ENCODE results near the gene AGL.

The AGL gene

DNA sequence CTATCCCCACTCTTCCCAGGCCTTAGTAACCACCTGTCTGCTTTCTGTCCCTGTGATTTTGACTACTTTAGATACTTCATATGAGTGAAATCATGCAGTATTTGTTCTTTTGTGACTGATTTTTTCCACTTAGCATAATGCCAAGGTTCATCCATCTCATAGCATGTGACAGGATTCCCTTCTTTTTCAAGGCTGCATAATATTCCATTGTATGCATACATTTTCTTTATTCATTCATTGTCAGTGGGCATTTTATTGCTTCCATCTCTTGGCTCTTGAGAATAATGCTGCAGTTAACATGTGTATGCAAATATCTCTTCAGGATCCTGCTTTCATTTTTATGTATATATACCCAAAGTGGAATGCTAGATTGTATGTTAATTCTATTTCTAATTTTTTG, 56.4 kb downstream of the AGL start:
- H3K36me3 ChIP-seq: peaks cover 0 to 21% (median 0%) of the 10 kb centered on the region in 11 experiments; a peak in 5 of 22 replicates
- H3K27me3 ChIP-seq: no peaks in the 10 kb centered on the region
- peaks cover 0 to 22% (median 8%) of the 10 kb centered on the region in 11 experiments; a peak in 11 of 22 replicates for H3K9me3 ChIP-seq (replicated peaks in 1 of 11)
- no peak overlapping the region for H3K9ac ChIP-seq
- no peak overlapping the region for H3K27ac ChIP-seq
- no peak for TF ChIP-seq Cebpa-rat (IDR thresholded peaks at IDR 0.05)
- H3K4me2 ChIP-seq: no peak overlapping the region
- H3K4me3 ChIP-seq: no peak overlapping the region
- no peaks in the 10 kb centered on the region for H4K20me1 ChIP-seq
- no peaks in the 10 kb centered on the region for H3K4me1 ChIP-seq

DNA sequence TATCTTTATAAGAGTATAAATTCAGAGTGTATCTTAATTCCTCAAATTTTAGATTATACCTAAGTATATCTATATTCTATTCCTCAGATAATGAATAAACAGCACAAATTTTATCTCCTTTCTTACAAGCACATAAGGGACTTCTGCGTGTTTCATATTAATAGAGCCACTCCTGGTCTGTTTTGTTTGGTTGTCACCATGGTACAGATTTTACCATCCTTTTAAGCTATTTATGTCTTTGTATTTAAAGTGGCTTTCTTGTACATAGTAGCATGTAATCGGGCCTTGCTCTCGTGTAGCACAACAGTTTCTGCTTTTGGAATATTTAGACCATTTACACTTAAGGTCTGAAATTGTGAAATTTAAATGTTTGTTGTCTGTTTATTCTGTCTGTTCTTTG, 67.1 kb downstream of the AGL start:
- Histone ChIP-seq H3K4me2 (no peak overlapping the region), H4K20me1 (no peaks in the 10 kb centered on the region), H3K27me3 (no peaks in the 10 kb centered on the region), H3K4me3 (no peak overlapping the region), H3K9ac (no peak overlapping the region), H3K9me3 (replicated peaks in 1 of 11) (no peaks in the 10 kb centered on the region), H3K4me1 (peaks cover 0 to 7% (median 2%) of the 10 kb centered on the region in 10 experiments; a peak in 9 of 20 replicates), H3K36me3 (peaks cover 0 to 17% (median 0%) of the 10 kb centered on the region in 11 experiments; a peak in 9 of 22 replicates), H3K27ac (no peak overlapping the region)
- no peak for TF ChIP-seq Cebpa-rat (IDR thresholded peaks at IDR 0.05)

DNA sequence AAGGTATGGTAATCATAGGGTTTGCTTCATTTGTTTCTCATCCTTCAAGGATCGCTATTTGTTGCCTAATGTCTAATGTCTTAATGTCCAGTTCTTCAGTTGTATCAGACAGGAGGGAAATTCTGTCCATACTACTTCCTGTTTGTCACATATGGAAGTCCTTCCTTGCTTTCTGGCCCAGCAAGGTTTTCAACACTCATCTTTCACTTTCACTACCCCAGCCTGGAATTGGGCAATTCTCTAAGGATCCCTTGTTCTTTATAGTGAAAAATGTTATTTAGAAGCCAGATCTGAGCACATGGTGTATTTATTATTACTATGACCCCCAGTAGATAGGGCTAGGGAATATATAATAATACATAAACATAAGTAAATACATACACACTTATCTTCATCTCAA, 69.1 kb downstream of the AGL start:
- peaks cover 0 to 6% (median 0%) of the 10 kb centered on the region in 11 experiments; a peak in 7 of 22 replicates for H3K36me3 ChIP-seq
- no peaks in the 10 kb centered on the region for H3K9me3 ChIP-seq (replicated peaks in 1 of 11)
- TF ChIP-seq Cebpa-rat (IDR thresholded peaks at IDR 0.05): no peak
- no peaks in the 10 kb centered on the region for H4K20me1 ChIP-seq
- peaks cover 0 to 7% (median 2%) of the 10 kb centered on the region in 10 experiments; a peak in 9 of 20 replicates for H3K4me1 ChIP-seq
- peak overlapping the region in 3 of 11 experiments; percentile 3 to 28 (median 10); a peak in 3 of 22 replicates for H3K4me2 ChIP-seq
- H3K27me3 ChIP-seq: no peaks in the 10 kb centered on the region
- no peak overlapping the region for H3K9ac ChIP-seq
- no peak overlapping the region for H3K4me3 ChIP-seq
- peak overlapping the region in 2 of 11 experiments; percentile 5 to 13; a peak in 2 of 22 replicates for H3K27ac ChIP-seq

DNA sequence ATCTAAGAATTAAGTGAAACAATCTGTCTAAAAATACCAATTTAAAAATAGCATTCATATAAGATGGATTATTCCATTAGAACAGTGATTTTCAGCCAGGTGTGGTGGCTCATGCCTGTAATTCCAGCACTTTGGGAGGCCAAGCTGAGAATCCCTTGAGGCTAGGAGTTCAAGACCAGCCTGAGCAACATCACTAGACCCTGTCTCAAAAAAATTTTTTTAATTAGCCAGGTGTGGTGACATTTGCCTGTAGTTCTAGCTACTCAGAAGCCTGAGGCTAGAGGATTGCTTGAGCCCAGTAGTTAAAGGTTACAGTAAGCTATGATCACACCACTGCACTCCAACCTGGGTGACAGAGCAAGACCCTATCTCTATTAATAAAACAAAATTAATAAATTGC, 84.6 kb downstream of the AGL start:
- H4K20me1 ChIP-seq: no peaks in the 10 kb centered on the region
- H3K4me3 ChIP-seq: no peak overlapping the region
- no peak overlapping the region for H3K27ac ChIP-seq
- TF ChIP-seq Cebpa-rat (IDR thresholded peaks at IDR 0.05): no peak
- no peak overlapping the region for H3K4me2 ChIP-seq
- H3K36me3 ChIP-seq: no peaks in the 10 kb centered on the region
- no peaks in the 10 kb centered on the region for H3K4me1 ChIP-seq
- H3K9ac ChIP-seq: no peak overlapping the region
- no peaks in the 10 kb centered on the region for H3K27me3 ChIP-seq
- H3K9me3 ChIP-seq (replicated peaks in 1 of 11): peaks cover 8 to 14% (median 12%) of the 10 kb centered on the region in 11 experiments; a peak in 21 of 22 replicates

DNA sequence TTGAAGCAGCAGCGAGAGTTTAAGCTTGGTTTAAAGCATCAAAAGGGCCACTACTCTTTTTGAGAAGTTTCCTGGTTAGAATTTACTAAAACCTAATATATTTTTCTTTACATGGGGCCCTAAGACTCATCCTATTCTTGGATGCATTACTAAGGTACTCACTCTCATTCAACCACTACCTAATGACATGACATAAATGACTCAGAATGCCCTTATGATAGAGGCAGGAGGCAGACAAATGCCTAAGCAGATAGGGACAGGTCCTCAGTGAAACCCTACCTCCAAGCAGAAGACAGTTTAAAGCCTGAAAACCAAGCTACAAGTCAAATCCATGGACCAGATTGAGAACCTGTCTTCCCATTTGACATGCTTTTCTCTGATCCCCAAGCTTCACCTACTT, 85.4 kb downstream of the AGL start:
- Histone ChIP-seq H3K4me1 (no peaks in the 10 kb centered on the region), H3K9ac (no peak overlapping the region), H3K4me3 (no peak overlapping the region), H3K4me2 (no peak overlapping the region), H3K27ac (no peak overlapping the region), H3K36me3 (no peaks in the 10 kb centered on the region), H4K20me1 (no peaks in the 10 kb centered on the region), H3K27me3 (no peaks in the 10 kb centered on the region), H3K9me3 (replicated peaks in 1 of 11) (peaks cover 8 to 14% (median 12%) of the 10 kb centered on the region in 11 experiments; a peak in 21 of 22 replicates)
- TF ChIP-seq Cebpa-rat (IDR thresholded peaks at IDR 0.05): no peak

DNA sequence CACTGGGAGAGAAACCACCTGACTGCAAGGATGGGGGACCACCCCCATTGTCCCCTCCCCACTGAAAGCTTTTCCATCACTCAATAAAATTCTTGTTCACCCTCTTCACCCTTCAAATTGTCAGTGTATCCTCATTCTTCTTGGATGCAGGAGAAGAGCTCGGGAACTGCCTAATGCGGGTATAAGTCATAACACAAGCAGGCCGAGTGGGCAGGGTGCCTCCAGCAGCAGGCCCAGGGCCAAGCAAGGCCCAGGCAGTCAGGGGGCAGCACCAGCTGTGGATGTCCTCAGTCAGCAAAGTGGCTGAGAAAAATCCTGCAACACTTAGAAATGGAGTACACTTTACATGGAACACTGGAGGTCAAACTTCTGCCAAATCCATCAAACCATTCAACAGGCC, 85.9 kb downstream of the AGL start:
- no peaks in the 10 kb centered on the region for H4K20me1 ChIP-seq
- peaks cover 8 to 14% (median 12%) of the 10 kb centered on the region in 11 experiments; a peak in 21 of 22 replicates for H3K9me3 ChIP-seq (replicated peaks in 1 of 11)
- no peaks in the 10 kb centered on the region for H3K4me1 ChIP-seq
- no peak overlapping the region for H3K9ac ChIP-seq
- H3K4me2 ChIP-seq: no peak overlapping the region
- H3K27me3 ChIP-seq: no peaks in the 10 kb centered on the region
- no peak overlapping the region for H3K4me3 ChIP-seq
- H3K27ac ChIP-seq: no peak overlapping the region
- no peak for TF ChIP-seq Cebpa-rat (IDR thresholded peaks at IDR 0.05)
- H3K36me3 ChIP-seq: no peaks in the 10 kb centered on the region

DNA sequence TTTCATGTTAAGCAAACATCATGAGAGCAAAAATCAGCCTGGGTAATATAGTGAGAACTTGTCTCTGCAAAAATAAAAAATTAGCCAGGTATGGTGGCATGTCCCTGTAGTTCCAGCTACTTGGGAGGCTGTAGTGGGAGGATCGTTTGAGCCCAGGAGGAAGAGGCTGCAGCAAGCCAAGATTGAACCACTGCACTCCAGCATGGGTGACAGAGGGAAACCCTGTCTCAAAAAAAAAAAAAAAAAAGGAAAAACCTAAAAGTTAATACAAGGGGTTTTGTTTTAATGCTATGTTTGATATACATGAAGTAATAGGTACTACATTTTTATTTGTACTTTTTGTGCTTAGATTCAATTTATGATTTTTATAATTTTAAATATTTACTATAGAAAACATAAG, 92.6 kb downstream of the AGL start:
- no peak for TF ChIP-seq Cebpa-rat (IDR thresholded peaks at IDR 0.05)
- Histone ChIP-seq H3K36me3 (no peaks in the 10 kb centered on the region), H3K27ac (no peak overlapping the region), H4K20me1 (no peaks in the 10 kb centered on the region), H3K4me2 (no peak overlapping the region), H3K27me3 (no peaks in the 10 kb centered on the region), H3K9ac (no peak overlapping the region), H3K4me1 (no peaks in the 10 kb centered on the region), H3K4me3 (no peak overlapping the region), H3K9me3 (replicated peaks in 1 of 11) (no peaks in the 10 kb centered on the region)

DNA sequence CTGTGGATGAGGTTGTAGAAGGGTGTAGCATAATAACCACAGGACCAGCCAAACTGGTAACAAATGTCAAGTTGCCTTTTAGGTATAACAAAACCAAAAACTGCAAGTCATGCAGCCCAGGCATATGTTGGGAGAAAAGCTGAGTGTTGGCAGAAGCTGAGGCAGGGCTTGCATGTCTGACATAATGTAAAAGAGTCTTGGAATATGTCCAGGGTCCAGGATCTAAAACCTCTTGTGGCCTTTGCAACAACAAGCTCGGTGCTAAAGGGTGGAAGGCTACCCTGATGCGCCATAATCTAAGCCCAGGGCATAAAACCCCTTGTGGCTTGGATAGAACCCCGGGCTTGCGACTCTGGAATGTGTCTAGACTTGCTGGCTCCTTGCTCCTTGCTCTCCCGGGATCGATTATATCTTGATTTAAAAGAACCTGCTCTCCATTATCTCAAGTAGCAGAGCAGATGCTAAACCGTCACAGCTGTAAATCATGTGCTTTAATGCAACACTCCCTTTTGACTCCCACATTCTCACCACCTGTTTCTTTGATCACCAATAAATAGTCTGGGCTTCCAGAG, 93.1 kb downstream of the AGL start:
- H3K9ac ChIP-seq: no peak overlapping the region
- no peaks in the 10 kb centered on the region for H4K20me1 ChIP-seq
- H3K36me3 ChIP-seq: no peaks in the 10 kb centered on the region
- H3K9me3 ChIP-seq (replicated peaks in 1 of 11): no peaks in the 10 kb centered on the region
- no peak overlapping the region for H3K4me3 ChIP-seq
- H3K27ac ChIP-seq: no peak overlapping the region
- H3K27me3 ChIP-seq: no peaks in the 10 kb centered on the region
- H3K4me1 ChIP-seq: no peaks in the 10 kb centered on the region
- TF ChIP-seq Cebpa-rat (IDR thresholded peaks at IDR 0.05): no peak
- no peak overlapping the region for H3K4me2 ChIP-seq

DNA sequence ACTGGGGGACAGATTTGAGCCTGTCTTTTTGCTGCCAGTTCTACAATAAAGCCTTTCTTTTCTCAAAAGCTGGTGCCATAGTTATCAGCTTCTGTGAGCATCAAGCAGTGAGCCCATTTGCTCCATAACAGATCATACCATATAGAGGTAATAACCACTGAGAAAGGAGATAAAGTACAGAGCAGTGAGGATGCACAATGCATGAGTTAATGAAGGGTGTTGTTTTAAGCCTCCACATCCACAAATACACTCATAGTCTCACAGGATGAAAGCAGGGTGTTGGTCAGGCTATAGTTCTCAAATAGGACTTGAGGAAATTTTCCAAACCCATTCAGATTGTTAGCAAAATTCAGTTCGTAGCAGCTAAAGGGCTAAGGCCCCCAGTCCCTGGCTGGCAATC, 94.0 kb downstream of the AGL start:
- no peaks in the 10 kb centered on the region for H3K36me3 ChIP-seq

DNA sequence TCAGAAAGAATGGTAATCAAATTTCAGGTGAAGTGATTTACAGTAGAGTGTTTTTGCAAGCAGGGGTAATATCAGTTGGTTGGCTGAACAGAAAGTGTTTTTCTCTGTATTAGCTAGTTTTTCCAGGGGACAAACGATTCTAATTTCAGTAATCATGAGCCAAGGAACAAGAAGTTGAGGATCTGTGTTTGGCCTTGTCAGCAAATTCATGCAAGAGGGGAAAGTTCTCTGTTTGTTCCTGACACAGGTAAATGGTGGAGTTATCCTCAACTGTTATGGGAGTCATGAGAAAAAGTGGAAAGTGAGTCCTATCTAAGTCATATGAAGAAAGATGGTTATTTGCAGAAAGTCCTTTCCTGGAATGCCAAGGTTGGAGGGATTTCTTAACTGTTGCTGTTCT, 95.0 kb downstream of the AGL start:
- no peak overlapping the region for H3K27ac ChIP-seq
- no peaks in the 10 kb centered on the region for H3K9me3 ChIP-seq (replicated peaks in 1 of 11)
- no peaks in the 10 kb centered on the region for H4K20me1 ChIP-seq
- H3K36me3 ChIP-seq: no peaks in the 10 kb centered on the region
- H3K27me3 ChIP-seq: no peaks in the 10 kb centered on the region
- no peak overlapping the region for H3K9ac ChIP-seq
- H3K4me2 ChIP-seq: no peak overlapping the region
- no peaks in the 10 kb centered on the region for H3K4me1 ChIP-seq
- H3K4me3 ChIP-seq: no peak overlapping the region
- no peak for TF ChIP-seq Cebpa-rat (IDR thresholded peaks at IDR 0.05)

More for the DNA sequence above, 94.0 kb downstream of the AGL start:
- Histone ChIP-seq H3K9me3 (replicated peaks in 1 of 11) (no peaks in the 10 kb centered on the region), H3K4me1 (no peaks in the 10 kb centered on the region), H3K4me3 (no peak overlapping the region), H4K20me1 (no peaks in the 10 kb centered on the region), H3K4me2 (no peak overlapping the region), H3K27ac (no peak overlapping the region), H3K9ac (no peak overlapping the region), H3K27me3 (no peaks in the 10 kb centered on the region)
- no peak for TF ChIP-seq Cebpa-rat (IDR thresholded peaks at IDR 0.05)
